ENCODE results near the gene PECR. TPM values are rescaled to one million over a fixed set of nuclear protein-coding genes. Genes with fewer than 3 reads are reported as not detected.

The PECR gene
- total and polyA plus RNA-seq, 2 of the 13 experiments (the other 11 are each of a cell fraction or from before 2014, with no cell fraction given), result 151 to 153 TPM

DNA sequence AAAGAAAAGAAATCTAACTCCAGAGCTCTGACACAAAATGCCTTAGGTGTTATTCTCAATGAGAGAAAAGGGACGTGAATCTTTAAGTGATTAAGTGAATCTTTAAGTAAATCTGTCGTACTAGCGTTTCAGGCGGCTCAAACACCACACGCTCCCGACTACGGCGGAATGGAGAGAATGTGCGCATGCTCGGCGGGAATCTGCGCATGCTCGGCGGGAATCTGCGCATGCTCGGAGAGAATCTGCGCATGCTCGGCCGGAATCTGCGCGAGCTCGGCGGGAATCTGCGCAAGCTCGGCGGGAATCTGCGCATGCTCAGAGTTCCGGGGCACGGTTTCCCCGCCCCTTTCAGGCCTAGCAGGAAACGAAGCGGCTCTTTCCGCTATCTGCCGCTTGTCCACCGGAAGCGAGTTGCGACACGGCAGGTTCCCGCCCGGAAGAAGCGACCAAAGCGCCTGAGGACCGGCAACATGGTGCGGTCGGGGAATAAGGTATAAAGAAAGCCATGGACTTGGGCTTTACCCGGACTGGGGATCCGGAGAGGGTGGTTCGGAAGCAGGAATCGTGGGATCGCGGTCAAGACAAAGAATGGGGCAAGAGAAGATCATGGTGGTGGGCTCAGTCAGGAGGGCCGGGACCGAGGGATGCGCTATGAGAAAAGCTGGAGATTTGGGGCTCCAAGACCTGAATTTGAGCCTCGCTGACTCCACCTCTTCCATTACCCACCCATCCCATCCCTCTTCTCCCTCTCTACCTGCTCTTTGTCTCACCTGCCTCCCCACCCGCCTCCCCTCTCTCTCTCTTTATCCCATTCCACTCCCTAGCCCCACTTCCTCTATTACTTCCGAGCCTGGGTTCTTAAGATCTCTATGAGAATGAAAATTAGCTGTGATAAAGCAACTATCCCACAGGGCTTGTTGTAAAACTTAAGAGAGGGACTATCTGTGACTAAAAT, 27.6 kb upstream of the PECR start, which contains the start of gene XRCC5 (continued):
- TF ChIP-seq, protein P1, sequence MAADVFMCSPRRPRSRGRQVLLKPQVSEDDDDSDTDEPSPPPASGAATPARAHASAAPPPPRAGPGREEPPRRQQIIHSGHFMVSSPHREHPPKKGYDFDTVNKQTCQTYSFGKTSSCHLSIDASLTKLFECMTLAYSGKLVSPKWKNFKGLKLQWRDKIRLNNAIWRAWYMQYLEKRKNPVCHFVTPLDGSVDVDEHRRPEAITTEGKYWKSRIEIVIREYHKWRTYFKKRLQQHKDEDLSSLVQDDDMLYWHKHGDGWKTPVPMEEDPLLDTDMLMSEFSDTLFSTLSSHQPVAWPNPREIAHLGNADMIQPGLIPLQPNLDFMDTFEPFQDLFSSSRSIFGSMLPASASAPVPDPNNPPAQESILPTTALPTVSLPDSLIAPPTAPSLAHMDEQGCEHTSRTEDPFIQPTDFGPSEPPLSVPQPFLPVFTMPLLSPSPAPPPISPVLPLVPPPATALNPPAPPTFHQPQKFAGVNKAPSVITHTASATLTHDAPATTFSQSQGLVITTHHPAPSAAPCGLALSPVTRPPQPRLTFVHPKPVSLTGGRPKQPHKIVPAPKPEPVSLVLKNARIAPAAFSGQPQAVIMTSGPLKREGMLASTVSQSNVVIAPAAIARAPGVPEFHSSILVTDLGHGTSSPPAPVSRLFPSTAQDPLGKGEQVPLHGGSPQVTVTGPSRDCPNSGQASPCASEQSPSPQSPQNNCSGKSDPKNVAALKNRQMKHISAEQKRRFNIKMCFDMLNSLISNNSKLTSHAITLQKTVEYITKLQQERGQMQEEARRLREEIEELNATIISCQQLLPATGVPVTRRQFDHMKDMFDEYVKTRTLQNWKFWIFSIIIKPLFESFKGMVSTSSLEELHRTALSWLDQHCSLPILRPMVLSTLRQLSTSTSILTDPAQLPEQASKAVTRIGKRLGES (CRISPR knock-in tag; IDR thresholded peaks at IDR 0.05; ENCODE audit: borderline replicate concordance), result 0 out of 2 replicates have a peak, but pooled peaks have one; percentile 70
- TF ChIP-seq ZNF605 (CRISPR knock-in tag; IDR thresholded peaks at IDR 0.05) (peak; percentile 99), ZNF670 (CRISPR knock-in tag; IDR thresholded peaks at IDR 0.05; ENCODE audit: borderline replicate concordance) (peak; percentile 88; the same call in 1 of the 2 replicates), ZBTB1 (CRISPR knock-in tag; IDR thresholded peaks at IDR 0.05; ENCODE audit: borderline replicate concordance) (no peak), ZNF772 (CRISPR knock-in tag; IDR thresholded peaks at IDR 0.05) (peak; percentile 99), ZSCAN12 (CRISPR knock-in tag; IDR thresholded peaks at IDR 0.05) (0 out of 2 replicates have a peak, but pooled peaks have one; percentile 23), IRF1 (CRISPR knock-in tag; IDR thresholded peaks at IDR 0.05; ENCODE audit: low read depth) (0 out of 2 replicates have a peak, but pooled peaks have one; percentile 30), DNMT1 (CRISPR knock-in tag; IDR thresholded peaks at IDR 0.05) (0 out of 2 replicates have a peak, but pooled peaks have one; percentile 59), ZNF296 (CRISPR knock-in tag; conservative IDR thresholded peaks at IDR 0.05) (no peak), ZNF432 (CRISPR knock-in tag; IDR thresholded peaks at IDR 0.05; ENCODE audit: borderline replicate concordance) (no peak), MTERF4 (CRISPR knock-in tag; IDR thresholded peaks at IDR 0.05) (peak; percentile 92; the same call in 1 of the 2 replicates), ETV6 (CRISPR knock-in tag; conservative IDR thresholded peaks at IDR 0.05) (peak; percentile 100), ZMYM3 (CRISPR knock-in tag; IDR thresholded peaks at IDR 0.05) (peak; percentile 65; the same call in 1 of the 2 replicates), JUNB (CRISPR knock-in tag; IDR thresholded peaks at IDR 0.05; ENCODE audit: borderline replicate concordance) (no peak), MLLT10 (CRISPR knock-in tag; IDR thresholded peaks at IDR 0.05) (no peak), CEBPB (IDR thresholded peaks at IDR 0.05; ENCODE audit: borderline replicate concordance, low read depth, low read length) (peak; percentile 99), ZNF256 (CRISPR knock-in tag; conservative IDR thresholded peaks at IDR 0.05) (peak; percentile 87), STAT5B (CRISPR knock-in tag; IDR thresholded peaks at IDR 0.05) (0 out of 2 replicates have a peak, but pooled peaks have one; percentile 14), ZNF720 (CRISPR knock-in tag; IDR thresholded peaks at IDR 0.05) (peak; percentile 88; the same call in 1 of the 2 replicates), SRF (IDR thresholded peaks at IDR 0.05; ENCODE audit: low read depth, low read length) (no peak)
- TF ChIP-seq, protein P2, sequence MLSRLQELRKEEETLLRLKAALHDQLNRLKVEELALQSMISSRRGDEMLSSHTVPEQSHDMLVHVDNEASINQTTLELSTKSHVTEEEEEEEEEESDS (CRISPR knock-in tag; IDR thresholded peaks at IDR 0.05; ENCODE audit: borderline replicate concordance), result no peak
